MM.1S (cell line): ENCODE data around the gene ETNPPL.

Experiments used
- CTCF ChIP-seq: fragments of 300-600 bp; sonication (generic); IDR thresholded peaks from 2 replicates; pipeline ENCODE4 v1.5.1; 2016; ENCODE audit warnings: antibody characterized with exemption, low read length, mixed read lengths
- EZH2 ChIP-seq: fragments of 300-600 bp; sonication (generic); optimal IDR thresholded peaks from 2 replicates; pipeline ENCODE3; 2017; ENCODE audit warnings: low read depth, mild to moderate bottlenecking, antibody characterized with exemption, low read length, mixed read lengths
- EZH2phosphoT487 ChIP-seq: fragments of 300-600 bp; sonication (generic); IDR thresholded peaks from 2 replicates; pipeline ENCODE4 v1.6.1; 2018; ENCODE audit warnings: antibody characterized with exemption, low read length

- TF ChIP-seq CTCF (no peak), EZH2 (no peak), EZH2phosphoT487 (no peak)
Observed at GRCh38 chr4:108714880-108715279, 48.0 kb downstream of the ETNPPL start.
